ENCODE data around the gene RGCC. TPM values are rescaled to one million over a fixed set of nuclear protein-coding genes. Genes with fewer than 3 reads are reported as not detected.
A peak's percentile ranks its signal among the peaks of the same experiment; 100 is the strongest.

The RGCC gene
- total and polyA plus RNA-seq, 9 of the 15 experiments (the other 6 are each of a cell fraction or from before 2014, with no cell fraction given): 0.51 to 10.4 (median 5.8) TPM

GRCh38 chr13:41463838-41464602 is 6.7 kb downstream of the RGCC start (continued):
- TF ChIP-seq IRF1 (CRISPR knock-in tag; IDR thresholded peaks at IDR 0.05; ENCODE audit: borderline replicate concordance): no peak
- no peak for TF ChIP-seq ZNF740 (CRISPR knock-in tag; IDR thresholded peaks at IDR 0.05)
- TF ChIP-seq ZNF740 (tag; IDR thresholded peaks at IDR 0.05): no peak
- no peak for TF ChIP-seq PHF20 (IDR thresholded peaks at IDR 0.05; ENCODE audit: partially characterized antibody)
- TF ChIP-seq CSDE1 (IDR thresholded peaks at IDR 0.05): no peak
- TF ChIP-seq ZNF274 (IDR thresholded peaks at IDR 0.05; ENCODE audit: borderline replicate concordance, low read depth, low read length): no peak
- no peak for TF ChIP-seq RUNX1 (IDR thresholded peaks at IDR 0.05; ENCODE audit: low read depth)
- peak in 1 of 2 experiments; percentile 76; a peak in 2 of 4 replicates for TF ChIP-seq HDAC1 (IDR thresholded peaks at IDR 0.05)
- no peak for TF ChIP-seq NFRKB (IDR thresholded peaks at IDR 0.05; ENCODE audit: low read depth)
- no peak for TF ChIP-seq XRCC5 (IDR thresholded peaks at IDR 0.05; ENCODE audit: low read depth, low read length)
- 0 out of 4 replicates have a peak, but pooled peaks of 1 of the 2 experiments have one; percentile 35 for TF ChIP-seq MAZ (CRISPR knock-in tag; conservative IDR thresholded peaks at IDR 0.05 in 1 of 2, IDR thresholded peaks at IDR 0.05 in 1 of 2)
- no peak for TF ChIP-seq CHD7 (IDR thresholded peaks at IDR 0.05; ENCODE audit: low read depth, low read length)
- TF ChIP-seq TCF15 (CRISPR knock-in tag; IDR thresholded peaks at IDR 0.05): no peak

Data from K562 (cell line).